Stomach (tissue), 9 donors: Measurements from ENCODE around the gene WDR77. TPM values are rescaled to one million over a fixed set of nuclear protein-coding genes. Genes with fewer than 3 reads are reported as not detected.

ENCODE experiments used
- DNase-seq, 2 donors: peaks; one replicate each; pipeline versions ENCODE4 v3.0.0 to v3.0.0-alpha.2; 2013 to 2019
- H3K27ac ChIP-seq, 5 donors: fragments of 200-600 bp in 4 of 5; sonication (generic) in 4 of 5; one replicate each; pipeline ENCODE4 v1.5.1; 2013 to 2019; ENCODE audit warnings: mild to moderate bottlenecking in 1 of 5, moderate library complexity in 1 of 5
- H3K27me3 ChIP-seq, 3 donors: fragments of 200-600 bp; sonication (generic); one replicate each; pipeline ENCODE4 v1.5.1; 2017 to 2019; ENCODE audit warnings: mixed run types in 1 of 3
- H3K36me3 ChIP-seq, 4 donors: fragments of 200-600 bp; sonication (generic); 1 replicate in 3 of 4; 2 replicates in 1 of 4; pipeline ENCODE4 v1.5.1; 2016 to 2019
- H3K4me1 ChIP-seq, 4 donors: fragments of 200-600 bp; sonication (generic); one replicate each; pipeline ENCODE4 v1.5.1; 2016 to 2019
- H3K4me3 ChIP-seq, 4 donors: fragments of 200-600 bp; sonication (generic) in 3 of 4; one replicate each; pipeline ENCODE4 v1.5.1; 2016 to 2019; ENCODE audit warnings: mild to moderate bottlenecking in 1 of 4
- H3K9me3 ChIP-seq, 4 donors: fragments of 200-600 bp; sonication (generic); one replicate each; pipeline ENCODE4 v1.5.1; 2016 to 2019
- CTCF ChIP-seq, 7 experiments: fragments of 450-650 bp in 4 of 7; fragments of 200-600 bp in 3 of 7; sonication (generic) in 3 of 7; IDR thresholded peaks; one replicate each; pipeline ENCODE4 v1.5.1; 2016 to 2019; ENCODE audit warnings: antibody characterized with exemption in 7 of 7, control low read depth in 2 of 7, mild to moderate bottlenecking in 1 of 7
- EP300 ChIP-seq: sonication (generic); formaldehyde crosslinking; IDR thresholded peaks from one replicate; pipeline ENCODE4 v1.6.1; 2017; ENCODE audit warnings: antibody characterized with exemption
- POLR2A ChIP-seq, 4 donors: fragments of 450-650 bp; IDR thresholded peaks; one replicate each; pipeline ENCODE4 v1.6.1; 2016; ENCODE audit warnings: antibody characterized with exemption in 4 of 4, control low read depth in 2 of 4, mild to moderate bottlenecking in 1 of 4, moderate library complexity in 1 of 4
- POLR2AphosphoS5 ChIP-seq, 3 donors: sonication (generic); formaldehyde crosslinking; IDR thresholded peaks; one replicate each; pipeline ENCODE4 v1.6.1; 2016; ENCODE audit warnings: antibody characterized with exemption in 3 of 3
- WGBS, 5 donors: extraction: QIAGEN DNeasy Blood & Tissue Kit in 3 of 5; methylation state at CpG; one replicate each; pipeline versions ENCODE4 v1.1.5 to v1.1.7; 2013 to 2018; 5-methylcytosine and 5-hydroxymethylcytosine counted together
- intact Hi-C: fragments of 100-400 bp; cut with DNase I; formaldehyde crosslinking; loops from one replicate; pipeline ENCODE4 v1.15.1; 2023; ENCODE audit warnings: low total_unique reads
- polyA plus RNA-seq, 3 donors: library from polyadenylated mRNA; stranded (reverse); fragments of 200-250 nt; gene quantifications; one replicate each; pipeline ENCODE4 v1.2.3, GENCODE V29; 2013
- total RNA-seq, 5 donors: library from RNA; depleted of rRNA; stranded (reverse); fragments of >200 nt; gene quantifications; one replicate each; pipeline versions ENCODE4 v1.1.0 to v1.2.3, GENCODE V29; 2014 to 2016
- donor health status: healthy with polysubstance abuse.
- donor health status: Bipolar disorder and iron deficiency.
- donor health status: healthy.

WDR77 gene
- total and polyA plus RNA-seq, 8 donors = 5.8 to 31.2 (median 21.6) TPM

- TF ChIP-seq POLR2AphosphoS5 (IDR thresholded peaks at IDR 0.05) (no peak), CTCF (IDR thresholded peaks at IDR 0.05) (no peak)
- Histone ChIP-seq H3K9me3 (no peaks in the 10 kb centered on the region), H3K36me3 (no peaks in the 10 kb centered on the region), H3K27ac (no peak overlapping the region), H3K27me3 (no peaks in the 10 kb centered on the region), H3K4me3 (no peak overlapping the region), H3K4me1 (peaks cover 0 to 16% (median 4%) of the 10 kb centered on the region in 4 donors)
- no peak for DNase-seq
- intact Hi-C loops = loop anchor here (10.0 kb wide), 1 partner anchor 258 kb away; no protein-coding TSS in a partner anchor
- 80 to 95% (median 92%) methylated on average over 4 to 7 of the region's 7 CpGs for WGBS, 5 donors
Observed at GRCh38 chr1:111486431-111486830, 37.4 kb upstream of the WDR77 start.

DNA sequence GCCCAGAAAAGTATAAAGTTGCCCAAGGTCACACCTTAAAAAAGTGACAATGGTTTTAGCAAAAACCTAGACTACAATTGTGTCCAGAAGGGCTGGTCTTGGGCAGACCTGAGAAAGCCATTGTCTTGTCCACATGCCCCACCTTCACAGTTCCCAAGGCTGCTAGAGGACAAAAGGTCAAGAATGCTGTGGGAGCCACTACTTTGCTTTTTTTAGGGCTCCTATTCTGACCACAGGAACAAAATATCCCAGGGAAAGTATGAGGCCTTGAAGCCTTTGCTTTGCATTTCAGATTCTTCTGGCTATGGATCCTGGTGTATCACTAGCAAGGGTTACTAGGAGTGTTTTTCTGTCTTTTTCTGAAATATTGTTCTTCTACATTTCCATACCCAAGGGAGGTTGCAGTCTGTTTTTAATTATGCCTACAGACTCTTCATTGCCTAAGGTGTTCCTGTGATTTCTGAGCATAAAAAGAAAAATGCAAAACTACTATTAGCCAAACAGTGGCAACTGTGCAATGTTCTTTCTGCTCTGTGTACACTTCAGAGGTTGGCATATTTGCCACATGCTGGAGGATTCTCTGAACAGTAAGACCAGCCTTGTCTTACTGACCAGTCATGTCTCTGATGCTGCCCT is 35.5 kb upstream of the WDR77 start:
- Histone ChIP-seq H3K27ac (no peak overlapping the region), H3K36me3 (no peaks in the 10 kb centered on the region), H3K9me3 (no peaks in the 10 kb centered on the region), H3K4me3 (no peak overlapping the region), H3K27me3 (no peaks in the 10 kb centered on the region), H3K4me1 (peaks cover 0 to 24% (median 5%) of the 10 kb centered on the region in 4 donors)
- no peak for DNase-seq
- intact Hi-C loops = loop anchor here (10.0 kb wide), 1 partner anchor 260 kb away; no protein-coding TSS in a partner anchor
- TF ChIP-seq EP300 = no peak

DNA sequence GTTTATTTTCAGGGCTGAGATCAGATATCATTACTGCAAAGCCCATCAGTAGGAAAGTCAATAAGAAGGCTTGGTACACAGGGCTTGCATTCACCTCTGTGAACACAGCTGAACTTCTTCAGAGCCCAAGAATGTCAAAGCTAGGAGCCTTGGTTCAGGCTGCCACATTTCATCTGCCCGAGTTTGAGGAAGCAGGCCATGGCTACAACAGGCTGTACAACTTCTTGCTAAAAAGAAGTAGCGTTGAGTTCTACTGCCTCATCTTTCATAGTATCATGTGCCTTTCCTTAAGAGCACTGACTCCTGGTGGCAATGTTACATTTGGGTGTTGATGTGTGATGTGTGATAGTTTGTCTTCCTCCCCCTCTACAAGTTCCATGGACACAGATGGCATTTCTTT is 34.8 kb upstream of the WDR77 start:
- H3K27ac ChIP-seq = no peak overlapping the region
- H3K4me3 ChIP-seq = no peak overlapping the region
- no peaks in the 10 kb centered on the region for H3K27me3 ChIP-seq
- intact Hi-C loops = loop anchor here (10.0 kb wide), 1 partner anchor 261 kb away; no protein-coding TSS in a partner anchor
- no peak for TF ChIP-seq EP300
- TF ChIP-seq POLR2A (IDR thresholded peaks at IDR 0.05) = no peak
- TF ChIP-seq POLR2AphosphoS5 (IDR thresholded peaks at IDR 0.05) = no peak
- no peak for TF ChIP-seq CTCF (IDR thresholded peaks at IDR 0.05)
- no peaks in the 10 kb centered on the region for H3K9me3 ChIP-seq
- H3K4me1 ChIP-seq = peaks cover 0 to 24% (median 5%) of the 10 kb centered on the region in 4 donors
- WGBS, 5 donors = 59 to 100% (median 79%) methylated on average over 1 to 2 of the region's 2 CpGs
- H3K36me3 ChIP-seq = no peaks in the 10 kb centered on the region
- DNase-seq = no peak

GRCh38 chr1:111483166-111483565 is 34.1 kb upstream of the WDR77 start:
- no peak for DNase-seq
- Histone ChIP-seq H3K27me3 (no peaks in the 10 kb centered on the region), H3K27ac (no peak overlapping the region), H3K4me3 (no peak overlapping the region), H3K4me1 (peaks cover 0 to 25% (median 5%) of the 10 kb centered on the region in 4 donors), H3K36me3 (peaks cover 0 to 4% (median 2%) of the 10 kb centered on the region in 4 donors), H3K9me3 (no peaks in the 10 kb centered on the region)
- intact Hi-C loops = loop anchor here (10.0 kb wide), 1 partner anchor 262 kb away; no protein-coding TSS in a partner anchor
- TF ChIP-seq EP300 = no peak
- no peak for TF ChIP-seq POLR2A (IDR thresholded peaks at IDR 0.05)
- no peak for TF ChIP-seq POLR2AphosphoS5 (IDR thresholded peaks at IDR 0.05)
- TF ChIP-seq CTCF (IDR thresholded peaks at IDR 0.05) = no peak
- WGBS, 5 donors = 42 to 75% (median 54%) methylated on average over 3 of the region's 3 CpGs
